GM12801 (cell line): ENCODE results near the gene ZNF831.

ENCODE experiments used
- CTCF ChIP-seq: IDR thresholded peaks from one replicate; pipeline ENCODE4 v1.5.1; 2011; ENCODE audit warnings: control low read depth; ENCODE audit not compliant: insufficient read length; ENCODE audit errors: extremely low read depth

ZNF831 gene

DNA sequence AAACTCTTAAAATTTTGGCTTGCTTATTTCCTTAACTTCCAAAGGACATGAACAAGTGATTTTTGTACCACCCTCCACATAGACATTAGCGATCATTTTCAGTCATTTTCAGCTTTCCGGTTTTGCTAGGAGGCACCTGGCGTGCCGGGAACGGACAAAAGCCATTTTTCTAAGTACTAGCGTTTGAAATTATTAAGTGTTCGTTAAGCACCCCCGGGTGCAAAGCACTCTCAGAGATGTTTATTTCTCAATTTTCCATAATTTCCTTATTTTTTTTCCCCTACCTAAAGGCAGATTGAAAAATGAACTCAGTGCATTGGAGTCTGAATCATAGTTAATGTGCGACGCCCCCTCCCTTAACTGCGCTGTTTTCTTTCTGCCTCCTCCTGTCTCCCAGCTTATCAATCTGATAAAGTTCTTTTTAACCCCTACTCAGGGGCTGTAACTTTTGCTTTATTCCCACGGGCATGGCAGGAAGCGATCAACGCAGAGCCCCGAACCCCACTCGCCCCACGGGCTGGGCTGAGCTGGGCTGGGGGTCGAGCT, 58.2 kb downstream of the ZNF831 start:
- no peak for TF ChIP-seq CTCF

DNA sequence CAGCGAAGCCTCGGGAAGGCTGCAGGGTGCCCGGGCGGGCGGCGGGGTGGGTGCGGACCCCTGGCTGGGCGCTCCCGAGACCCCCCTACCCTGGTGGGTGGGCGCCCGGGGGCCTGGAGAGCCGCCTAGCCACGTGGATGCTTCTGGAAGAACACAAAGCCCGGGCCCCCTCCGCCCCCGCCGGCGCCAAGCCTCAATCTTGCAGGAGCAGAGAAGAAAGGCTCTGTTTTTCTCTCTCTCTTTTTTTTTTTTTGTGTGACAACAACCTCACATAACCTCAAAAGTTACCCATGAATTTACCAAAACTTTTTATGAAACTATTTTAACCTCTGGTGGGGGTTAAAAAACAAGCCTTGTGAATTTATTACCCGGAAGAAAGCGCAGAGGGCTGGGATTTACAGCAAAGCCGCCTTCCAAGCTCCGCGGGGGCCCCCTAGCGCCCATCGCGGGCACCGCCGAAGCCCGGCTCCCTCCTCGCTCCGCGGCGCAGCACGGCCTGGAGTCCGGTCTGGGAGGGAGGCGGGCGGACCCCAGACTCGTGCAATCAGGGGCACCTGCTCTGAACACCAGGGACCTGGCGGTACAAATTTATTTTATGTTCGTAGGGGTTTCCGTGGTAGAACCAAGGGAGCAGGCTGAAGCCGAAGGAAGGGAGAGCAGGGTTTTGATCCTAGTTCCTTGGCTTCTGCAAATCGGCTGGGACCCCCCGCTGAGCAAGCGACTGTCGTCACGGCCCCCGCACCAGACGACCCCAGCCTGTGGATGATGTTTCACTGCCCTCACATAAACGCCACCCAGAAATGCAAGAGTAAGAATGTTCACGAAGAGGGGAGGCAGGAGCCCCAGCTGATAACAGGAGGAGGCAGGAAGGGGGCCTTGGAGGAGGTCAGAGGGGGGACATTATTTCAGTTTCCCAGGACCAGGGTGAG, 58.9 kb downstream of the ZNF831 start:
- peak; percentile 23 for TF ChIP-seq CTCF

GRCh38 chr20:59223182-59223601, 59.6 kb downstream of the ZNF831 start:
- no peak for TF ChIP-seq CTCF

DNA sequence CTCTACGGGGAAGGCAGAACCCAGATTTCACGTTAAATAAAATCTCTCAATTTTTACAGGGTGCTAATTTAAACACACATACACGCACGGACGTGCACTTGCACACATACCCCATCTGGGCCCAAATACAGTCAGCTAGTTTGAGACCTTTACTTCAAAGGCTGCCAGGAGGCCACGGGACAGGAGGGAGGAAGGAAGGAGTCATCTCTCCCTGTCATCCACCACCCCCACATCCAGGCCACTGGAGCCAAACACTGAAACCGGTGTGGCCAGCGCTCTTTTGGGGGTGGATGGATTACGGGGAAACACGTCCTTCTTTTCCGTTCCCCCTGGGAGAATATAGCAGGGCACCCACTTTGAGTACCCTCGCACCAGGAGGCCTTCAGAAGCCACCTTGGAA, 60.1 kb downstream of the ZNF831 start:
- no peak for TF ChIP-seq CTCF

DNA sequence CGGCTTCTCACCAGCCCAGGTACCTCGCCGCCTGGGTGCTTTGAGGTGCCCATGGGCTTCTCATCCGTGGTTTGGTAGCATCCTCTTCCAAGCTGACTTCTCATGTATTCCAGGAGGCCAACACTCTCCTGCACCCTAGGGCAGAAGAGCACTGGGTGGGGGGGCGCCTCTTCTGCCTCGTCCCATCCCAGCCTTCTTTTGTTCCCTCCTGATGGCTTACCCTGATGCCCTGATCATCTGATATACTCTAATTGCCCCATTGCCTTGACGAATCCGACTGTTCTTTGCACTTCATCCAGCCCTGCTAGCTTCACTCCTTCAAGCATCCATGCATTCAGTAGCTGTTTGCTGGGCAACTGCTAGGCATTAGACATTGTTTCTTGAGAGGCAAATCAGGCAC, 60.6 kb downstream of the ZNF831 start:
- TF ChIP-seq CTCF, result no peak

- no peak for TF ChIP-seq CTCF
These were observed 66.8 kb downstream of the ZNF831 start for GRCh38 chr20:59230385-59230784.

GRCh38 chr20:59231124-59231804, 67.6 kb downstream of the ZNF831 start:
- no peak for TF ChIP-seq CTCF
